ENCODE measurements around the gene SNRK.

DNA sequence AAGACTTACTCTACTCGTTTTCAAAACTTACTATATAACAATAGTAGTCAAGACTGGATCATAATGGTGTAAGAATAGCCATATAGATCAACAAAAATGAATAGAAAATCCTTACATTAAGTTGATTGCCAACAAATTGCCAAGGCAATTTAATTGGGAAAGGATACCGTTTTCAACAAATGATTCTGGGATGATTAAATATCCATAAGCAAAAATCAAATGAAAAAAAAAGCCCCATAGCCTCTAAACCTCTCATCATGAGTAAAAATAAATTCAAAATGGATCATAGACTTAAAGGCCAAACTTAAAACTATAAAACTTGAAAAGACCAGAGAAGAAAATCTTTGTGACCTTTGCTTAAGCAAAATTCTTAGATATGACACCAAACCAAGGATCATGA lies 5.3 kb upstream of the SNRK start:
- TF ChIP-seq EZH2 (IDR thresholded peaks at IDR 0.05; ENCODE audit: low read depth): no peak
- TF ChIP-seq, protein P1, sequence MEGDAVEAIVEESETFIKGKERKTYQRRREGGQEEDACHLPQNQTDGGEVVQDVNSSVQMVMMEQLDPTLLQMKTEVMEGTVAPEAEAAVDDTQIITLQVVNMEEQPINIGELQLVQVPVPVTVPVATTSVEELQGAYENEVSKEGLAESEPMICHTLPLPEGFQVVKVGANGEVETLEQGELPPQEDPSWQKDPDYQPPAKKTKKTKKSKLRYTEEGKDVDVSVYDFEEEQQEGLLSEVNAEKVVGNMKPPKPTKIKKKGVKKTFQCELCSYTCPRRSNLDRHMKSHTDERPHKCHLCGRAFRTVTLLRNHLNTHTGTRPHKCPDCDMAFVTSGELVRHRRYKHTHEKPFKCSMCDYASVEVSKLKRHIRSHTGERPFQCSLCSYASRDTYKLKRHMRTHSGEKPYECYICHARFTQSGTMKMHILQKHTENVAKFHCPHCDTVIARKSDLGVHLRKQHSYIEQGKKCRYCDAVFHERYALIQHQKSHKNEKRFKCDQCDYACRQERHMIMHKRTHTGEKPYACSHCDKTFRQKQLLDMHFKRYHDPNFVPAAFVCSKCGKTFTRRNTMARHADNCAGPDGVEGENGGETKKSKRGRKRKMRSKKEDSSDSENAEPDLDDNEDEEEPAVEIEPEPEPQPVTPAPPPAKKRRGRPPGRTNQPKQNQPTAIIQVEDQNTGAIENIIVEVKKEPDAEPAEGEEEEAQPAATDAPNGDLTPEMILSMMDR (conservative IDR thresholded peaks at IDR 0.05): no peak
